Activated T-cell treated with anti-CD3 and anti-CD28 coated beads, Interleukin-2, amount 50 U/mL, for 72 hours (primary cell): Measurements from ENCODE around the gene LONRF2. TPM values are rescaled to one million over a fixed set of nuclear protein-coding genes. Genes with fewer than 3 reads are reported as not detected.

Experiments used
- ATAC-seq, 2 donors: fragments of 150-1000 bp; cut with Tn5 transposase; replicated peaks in 1 of 2; 2 replicates each; pipeline ENCODE4 v1.10.0; 2021; ENCODE audit warnings: moderate library complexity in 2 of 2, mild to moderate bottlenecking in 1 of 2
- DNase-seq, 2 donors: peaks; one replicate each; pipeline ENCODE4 v3.0.0; 2021 to 2022; ENCODE audit warnings: mixed read lengths in 1 of 2
- H3K27ac Mint-ChIP-seq: one replicate; pipeline ENCODE4 v1.8.0; 2022; ENCODE audit warnings: mild to moderate bottlenecking, moderate library complexity, mixed read lengths
- H3K27me3 Mint-ChIP-seq: one replicate; pipeline ENCODE4 v1.8.0; 2022; ENCODE audit warnings: low read depth, mixed read lengths
- H3K36me3 Mint-ChIP-seq, 2 donors: one replicate each; pipeline ENCODE4 v1.8.0; 2022; ENCODE audit warnings: mixed read lengths in 2 of 2, mild to moderate bottlenecking in 1 of 2; ENCODE audit not compliant: insufficient read depth in 2 of 2
- H3K4me1 Mint-ChIP-seq: one replicate; pipeline ENCODE4 v1.8.0; 2022; ENCODE audit warnings: low read depth, mixed read lengths
- H3K4me3 Mint-ChIP-seq, 2 donors: one replicate each; pipeline ENCODE4 v1.8.0; 2022; ENCODE audit warnings: mild to moderate bottlenecking in 2 of 2, mixed read lengths in 2 of 2, moderate library complexity in 2 of 2
- H3K9me3 Mint-ChIP-seq, 2 donors: one replicate each; pipeline ENCODE4 v1.8.0; 2022; ENCODE audit warnings: mixed read lengths in 2 of 2
- total RNA-seq, 2 donors: library from RNA; stranded (reverse); gene quantifications; one replicate each; pipeline ENCODE4 v1.2.3, GENCODE V29; 2022

Gene LONRF2
- total RNA-seq, 2 donors from 2014 or later, result 0.10 to 0.25 TPM

DNA sequence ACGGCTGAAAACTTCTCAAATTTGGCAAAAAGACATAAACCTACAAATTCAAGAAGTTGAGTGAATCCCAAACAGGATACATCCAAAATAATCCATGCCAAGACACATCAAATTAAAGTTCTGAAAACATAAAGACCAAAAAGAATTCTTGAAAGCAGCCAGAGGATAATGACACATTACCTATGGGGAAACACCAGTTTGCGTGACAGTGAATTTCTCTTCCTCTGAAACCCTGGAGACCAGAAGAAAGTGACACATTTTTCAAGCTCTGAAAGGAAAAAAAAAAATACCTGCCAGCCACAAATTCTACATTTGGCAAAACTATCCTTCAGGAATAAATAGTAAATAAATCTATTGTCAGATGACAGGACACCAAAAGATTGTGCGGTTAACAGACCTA, 93.9 kb downstream of the LONRF2 start:
- Mint-ChIP-seq H3K36me3 (peaks cover 0 to 1% of the 10 kb centered on the region in 2 donors), H3K4me1 (peaks cover 11% of the 10 kb centered on the region), H3K4me3 (no peak overlapping the region), H3K27ac (no peak overlapping the region), H3K27me3 (peaks cover 14% of the 10 kb centered on the region), H3K9me3 (peaks cover 5 to 6% of the 10 kb centered on the region in 2 donors)
- ATAC-seq (no peak), DNase-seq (no peak)

- Mint-ChIP-seq H3K4me3 (no peak overlapping the region), H3K4me1 (no peaks in the 10 kb centered on the region), H3K36me3 (no peaks in the 10 kb centered on the region), H3K27me3 (peaks cover 27% of the 10 kb centered on the region), H3K27ac (no peak overlapping the region), H3K9me3 (peaks cover 3 to 4% of the 10 kb centered on the region in 2 donors)
- DNase-seq (no peak), ATAC-seq (no peak)
Observed at GRCh38 chr2:100224988-100225710, 97.2 kb downstream of the LONRF2 start.

GRCh38 chr2:100223502-100223901, 98.8 kb downstream of the LONRF2 start:
- peaks cover 27% of the 10 kb centered on the region for H3K27me3 Mint-ChIP-seq
- H3K4me3 Mint-ChIP-seq, result no peak overlapping the region
- no peak for DNase-seq
- no peaks in the 10 kb centered on the region for H3K36me3 Mint-ChIP-seq
- no peak for ATAC-seq
- H3K4me1 Mint-ChIP-seq, result no peaks in the 10 kb centered on the region
- H3K27ac Mint-ChIP-seq, result no peak overlapping the region
- peaks cover 3 to 4% of the 10 kb centered on the region in 2 donors for H3K9me3 Mint-ChIP-seq

Other genes with a start within 250 kb of the LONRF2 start
- gene AFF3, start 179.9 kb downstream of the LONRF2 start, total RNA-seq, result 1 to 10 TPM in 1 of 2 donors, under 1 TPM in 1; 0.39 to 2.6 TPM
- gene CHST10, start 95.2 kb upstream of the LONRF2 start, total RNA-seq, result 1 to 10 TPM; 7.5 to 7.8 TPM
- gene NMS, start 148.0 kb upstream of the LONRF2 start, total RNA-seq, result not detected
- gene PDCL3, start 240.5 kb upstream of the LONRF2 start, total RNA-seq, result 10 to 100 TPM; 30.8 to 36.8 TPM